ENCODE measurements around the gene DHRSX.
"Not testable (repeated sequence)": the region's sequence is repeated elsewhere in the genome, so short reads cannot be mapped to it uniquely, and the experiment has no call there.

Gene DHRSX

GRCh38 chrX:2457289-2458133 lies 43.3 kb downstream of the DHRSX start:
- no peak for DNase-seq

- not testable (repeated sequence) for DNase-seq
Measured at GRCh38 chrX:2456091-2456490, 44.7 kb downstream of the DHRSX start.

GRCh38 chrX:2454620-2455019 lies 46.2 kb downstream of the DHRSX start:
- not testable (repeated sequence) for DNase-seq

- no peak for DNase-seq
Measured at GRCh38 chrX:2452799-2453198, 48.0 kb downstream of the DHRSX start.

- DNase-seq, result no peak
Measured at GRCh38 chrX:2452317-2452784, 48.4 kb downstream of the DHRSX start.

- DNase-seq, result no peak
Measured at GRCh38 chrX:2451501-2452316, 49.1 kb downstream of the DHRSX start.

- no peak for DNase-seq
Measured at GRCh38 chrX:2450681-2451080, 50.1 kb downstream of the DHRSX start.

- DNase-seq, result no peak
Measured at GRCh38 chrX:2449135-2449886, 51.5 kb downstream of the DHRSX start.

GRCh38 chrX:2447484-2447883 lies 53.3 kb downstream of the DHRSX start:
- DNase-seq, result no peak

GRCh38 chrX:2446815-2447214 lies 54.0 kb downstream of the DHRSX start:
- DNase-seq, result no peak

- DNase-seq, result no peak
Measured at GRCh38 chrX:2445662-2446623, 54.8 kb downstream of the DHRSX start.

- no peak for DNase-seq
Measured at GRCh38 chrX:2442694-2443093, 58.1 kb downstream of the DHRSX start.

- no peak for DNase-seq
Measured at GRCh38 chrX:2441466-2441865, 59.3 kb downstream of the DHRSX start.

GRCh38 chrX:2439613-2440012 lies 61.2 kb downstream of the DHRSX start:
- DNase-seq, result no peak

- no peak for DNase-seq
Measured at GRCh38 chrX:2435465-2435864, 65.3 kb downstream of the DHRSX start.

- no peak for DNase-seq
Measured at GRCh38 chrX:2434270-2435163, 66.3 kb downstream of the DHRSX start.

GRCh38 chrX:2432298-2432863 lies 68.4 kb downstream of the DHRSX start:
- no peak for DNase-seq

GRCh38 chrX:2430265-2430825 lies 70.4 kb downstream of the DHRSX start:
- no peak for DNase-seq

GRCh38 chrX:2427737-2428136 lies 73.0 kb downstream of the DHRSX start:
- no peak for DNase-seq

- no peak for DNase-seq
Measured at GRCh38 chrX:2427147-2427546, 73.6 kb downstream of the DHRSX start.
